Gastroesophageal sphincter (tissue), 3 donors: Measurements from ENCODE around the gene EVC.

Source experiments
- CTCF ChIP-seq, 4 experiments: fragments of 200-600 bp in 2 of 4; fragments of 450-650 bp in 2 of 4; sonication (generic) in 1 of 4; IDR thresholded peaks; one replicate each; pipeline ENCODE4 v1.5.1; 2017 to 2019; ENCODE audit warnings: antibody characterized with exemption in 4 of 4, mild to moderate bottlenecking in 2 of 4, moderate library complexity in 2 of 4
- POLR2A ChIP-seq, 2 donors: fragments of 450-650 bp; IDR thresholded peaks; one replicate each; pipeline ENCODE4 v1.6.1; 2017; ENCODE audit warnings: antibody characterized with exemption in 2 of 2, mild to moderate bottlenecking in 2 of 2, moderate library complexity in 1 of 2
- POLR2AphosphoS5 ChIP-seq: sonication (generic); formaldehyde crosslinking; IDR thresholded peaks from one replicate; pipeline ENCODE4 v1.6.1; 2017; ENCODE audit warnings: antibody characterized with exemption

GRCh38 chr4:5782829-5783476 lies 72.0 kb downstream of the EVC start:
- TF ChIP-seq CTCF (IDR thresholded peaks at IDR 0.05) (no peak), POLR2AphosphoS5 (no peak), POLR2A (IDR thresholded peaks at IDR 0.05) (no peak)
